ENCODE data around the gene CDKN1B.

CDKN1B gene

DNA sequence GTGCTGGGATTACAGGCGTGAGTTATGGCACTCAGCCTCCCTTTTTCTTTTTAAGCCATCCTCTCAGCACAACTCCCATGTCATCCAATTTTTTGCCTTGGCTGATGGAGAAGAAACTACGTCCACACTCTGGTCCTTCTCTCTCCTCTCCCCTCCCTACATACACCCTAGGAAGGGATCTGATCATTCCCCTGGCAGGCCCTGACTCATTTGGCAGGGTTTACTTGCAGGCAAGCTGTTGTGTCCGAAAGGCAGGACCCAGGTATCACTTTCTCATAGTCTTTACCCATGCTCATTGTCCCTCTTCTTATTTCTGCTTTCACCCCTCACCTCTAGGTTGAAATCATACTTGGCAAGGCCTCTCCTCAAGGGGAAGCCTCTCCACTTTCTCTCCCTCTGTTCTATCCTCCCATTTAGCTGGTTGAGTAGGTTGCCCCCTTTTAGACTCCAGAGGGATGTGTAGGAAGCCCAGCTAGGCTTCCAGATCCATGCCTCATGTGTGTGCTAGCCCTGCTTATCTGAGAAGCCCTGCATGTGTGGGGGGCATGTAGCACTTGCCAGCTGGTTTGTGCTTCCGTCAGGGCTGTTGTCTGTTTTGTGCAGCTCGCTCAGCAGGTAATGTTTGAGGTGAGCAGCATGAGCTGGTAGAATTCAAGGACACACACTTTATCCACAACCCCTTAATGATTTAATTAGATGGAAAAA is 36.0 kb upstream of the CDKN1B start:
- H3K4me3 ChIP-seq (ENCODE audit: low read depth, low read length), result no peak overlapping the region
- TF ChIP-seq, protein P1, sequence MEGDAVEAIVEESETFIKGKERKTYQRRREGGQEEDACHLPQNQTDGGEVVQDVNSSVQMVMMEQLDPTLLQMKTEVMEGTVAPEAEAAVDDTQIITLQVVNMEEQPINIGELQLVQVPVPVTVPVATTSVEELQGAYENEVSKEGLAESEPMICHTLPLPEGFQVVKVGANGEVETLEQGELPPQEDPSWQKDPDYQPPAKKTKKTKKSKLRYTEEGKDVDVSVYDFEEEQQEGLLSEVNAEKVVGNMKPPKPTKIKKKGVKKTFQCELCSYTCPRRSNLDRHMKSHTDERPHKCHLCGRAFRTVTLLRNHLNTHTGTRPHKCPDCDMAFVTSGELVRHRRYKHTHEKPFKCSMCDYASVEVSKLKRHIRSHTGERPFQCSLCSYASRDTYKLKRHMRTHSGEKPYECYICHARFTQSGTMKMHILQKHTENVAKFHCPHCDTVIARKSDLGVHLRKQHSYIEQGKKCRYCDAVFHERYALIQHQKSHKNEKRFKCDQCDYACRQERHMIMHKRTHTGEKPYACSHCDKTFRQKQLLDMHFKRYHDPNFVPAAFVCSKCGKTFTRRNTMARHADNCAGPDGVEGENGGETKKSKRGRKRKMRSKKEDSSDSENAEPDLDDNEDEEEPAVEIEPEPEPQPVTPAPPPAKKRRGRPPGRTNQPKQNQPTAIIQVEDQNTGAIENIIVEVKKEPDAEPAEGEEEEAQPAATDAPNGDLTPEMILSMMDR (IDR thresholded peaks at IDR 0.05; ENCODE audit: borderline replicate concordance, insufficient read depth, low read depth, low read length), result no peak

DNA sequence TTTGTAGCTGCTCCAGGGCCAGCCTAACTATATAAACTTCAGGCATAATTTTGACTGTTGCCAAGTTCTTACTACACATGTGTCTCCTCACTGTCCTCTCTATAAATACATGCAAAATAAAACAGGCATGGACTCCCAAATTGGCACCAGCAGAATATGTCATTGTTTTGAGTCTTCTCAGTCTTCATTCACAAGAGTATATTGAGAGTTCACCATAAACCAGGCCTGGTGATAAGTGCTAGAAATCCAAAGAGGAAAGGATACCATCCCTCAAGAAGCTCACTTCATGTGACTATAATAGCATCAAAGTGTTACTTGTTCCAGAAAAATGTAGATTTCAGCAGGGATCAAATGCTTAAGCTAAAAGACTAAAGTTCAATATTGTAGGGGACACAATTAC is 34.9 kb upstream of the CDKN1B start:
- no peak overlapping the region for H3K4me3 ChIP-seq (ENCODE audit: low read depth, low read length)
- TF ChIP-seq, protein P1 (IDR thresholded peaks at IDR 0.05; ENCODE audit: borderline replicate concordance, insufficient read depth, low read depth, low read length), result no peak

- no peak overlapping the region for H3K4me3 ChIP-seq (ENCODE audit: low read depth, low read length)
- TF ChIP-seq, protein P1 (IDR thresholded peaks at IDR 0.05; ENCODE audit: borderline replicate concordance, insufficient read depth, low read depth, low read length), result no peak
These were observed 34.0 kb upstream of the CDKN1B start for GRCh38 chr12:12683136-12683697.

DNA sequence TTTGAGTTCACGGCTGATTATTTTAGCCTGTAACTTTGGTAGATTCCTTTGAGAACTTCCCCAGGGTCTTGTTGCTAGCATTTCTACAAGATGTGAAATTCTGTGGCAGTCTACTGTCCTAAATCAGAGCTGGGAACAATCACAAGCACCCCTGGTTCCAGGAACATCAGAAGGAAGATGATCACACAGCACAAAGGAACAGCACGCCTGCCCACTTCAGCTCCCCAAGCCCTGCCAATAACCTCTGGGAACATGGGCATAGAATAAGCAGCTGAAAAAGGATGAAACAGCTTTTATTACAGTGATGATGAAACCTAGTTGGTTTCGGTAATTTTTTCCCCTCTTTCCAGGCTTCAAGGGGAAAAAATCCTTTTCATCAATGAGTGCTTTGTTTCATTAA is 33.4 kb upstream of the CDKN1B start:
- TF ChIP-seq, protein P1 (IDR thresholded peaks at IDR 0.05; ENCODE audit: borderline replicate concordance, insufficient read depth, low read depth, low read length), result no peak
- no peak overlapping the region for H3K4me3 ChIP-seq (ENCODE audit: low read depth, low read length)

DNA sequence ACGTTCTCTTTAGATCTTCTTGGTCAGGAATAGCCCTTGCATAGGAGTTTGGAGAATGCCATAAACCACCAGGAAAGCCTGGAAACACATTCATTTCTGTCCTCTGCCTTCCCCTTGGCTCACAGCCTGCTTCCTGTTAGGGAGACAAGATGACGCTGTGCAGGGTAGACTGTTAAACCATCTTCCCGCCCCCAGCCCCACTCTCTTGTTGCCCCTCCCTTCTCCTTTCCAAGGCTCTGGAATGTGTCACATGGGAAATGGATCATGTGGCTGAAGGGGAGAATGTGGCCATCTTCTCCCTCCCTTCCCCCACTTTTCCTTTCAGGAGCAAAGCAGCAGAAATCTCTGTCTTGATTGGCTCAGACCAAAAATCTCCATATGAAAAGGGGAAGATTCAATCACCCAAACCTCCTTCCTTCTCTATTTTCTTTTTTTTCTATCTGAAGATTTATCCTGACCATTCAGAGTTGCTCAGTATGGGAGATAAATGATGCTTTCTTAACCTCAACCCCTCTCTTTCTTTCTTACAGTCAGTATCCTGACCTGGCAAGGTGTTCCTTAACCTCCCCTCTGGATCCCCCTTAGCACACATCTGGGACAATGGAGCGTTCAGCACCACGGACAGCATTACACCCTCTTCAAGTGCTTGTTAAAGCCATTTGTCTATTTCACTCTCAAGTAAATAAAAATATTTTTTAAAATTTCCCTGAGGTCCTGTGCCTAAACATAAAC is 32.6 kb upstream of the CDKN1B start:
- no peak overlapping the region for H3K4me3 ChIP-seq (ENCODE audit: low read depth, low read length)

GRCh38 chr12:12685305-12685704 is 31.9 kb upstream of the CDKN1B start:
- H3K4me3 ChIP-seq (ENCODE audit: low read depth, low read length), result no peak overlapping the region
- TF ChIP-seq, protein P1 (IDR thresholded peaks at IDR 0.05; ENCODE audit: borderline replicate concordance, insufficient read depth, low read depth, low read length), result no peak

More for the DNA sequence above, 32.6 kb upstream of the CDKN1B start:
- TF ChIP-seq, protein P1 (IDR thresholded peaks at IDR 0.05; ENCODE audit: borderline replicate concordance, insufficient read depth, low read depth, low read length), result no peak
